HL-60/S4 treated with phorbol 12-myristate 13-acetate at 8.2 ng/mL for 4 days and 3 days (cell line): ENCODE data around the gene C12orf50.
"Not testable (repeated sequence)": the region's sequence is repeated elsewhere in the genome, so short reads cannot be mapped to it uniquely, and the experiment has no call there.

Experiments used
- in situ Hi-C: fragments of 300-500 bp; cut with MboI; formaldehyde crosslinking; loops from 2 replicates; pipeline ENCODE4 v1.15.0; 2022; ENCODE audit warnings: low sequenced_read_pairs

The C12orf50 gene, protein sequence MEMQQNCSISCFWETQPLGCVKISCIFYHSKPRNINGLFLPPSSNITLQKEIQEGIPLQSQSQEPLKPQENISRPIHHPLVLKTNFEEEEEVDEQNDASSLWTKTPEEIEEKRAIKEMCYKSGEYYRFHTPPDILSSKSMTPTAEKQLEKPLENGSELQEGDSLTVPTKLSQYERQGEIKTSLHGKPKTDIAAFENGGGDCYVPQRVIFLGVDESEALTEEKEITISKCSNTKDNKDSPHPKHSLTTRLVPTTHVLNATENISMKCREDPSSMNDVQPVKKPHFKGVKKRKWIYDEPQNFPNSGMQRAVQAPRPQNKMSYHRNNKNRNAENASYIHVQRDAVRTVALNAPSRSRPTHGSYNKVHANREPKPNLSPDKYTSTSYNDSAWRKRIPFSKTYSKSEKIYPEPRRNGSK

DNA sequence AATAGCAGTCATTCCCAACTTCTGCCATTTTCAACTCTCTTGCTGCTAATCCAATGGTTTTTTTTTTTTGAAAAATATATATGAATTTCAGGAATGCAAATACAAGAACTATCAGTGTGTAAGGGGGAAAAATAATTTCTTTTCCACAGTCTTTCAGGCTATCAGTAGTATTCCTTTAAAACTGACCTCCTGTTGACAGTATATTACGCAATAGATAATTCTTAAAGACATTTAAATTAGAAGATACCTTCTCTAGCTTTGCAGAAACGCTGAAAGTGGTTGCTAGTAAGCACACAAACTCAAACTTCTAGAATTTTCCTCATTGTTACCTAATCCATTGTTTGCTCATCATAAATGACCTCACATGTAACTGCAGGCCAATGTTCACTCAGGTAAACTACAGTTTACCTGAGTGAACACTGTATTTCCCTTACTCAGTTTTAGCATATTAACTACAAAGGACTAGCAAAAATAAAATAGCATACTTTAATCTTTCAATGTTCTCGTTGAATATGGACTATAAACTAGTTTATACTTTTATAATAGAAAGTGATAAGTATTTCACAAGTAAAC, at the start of gene C12orf50:
Gene C12orf50, minus strand, starts transcription at position 309 of the 573 bp plus-strand sequence. CDS start 2,439 bp downstream, outside the sequence.
- in situ Hi-C loops, result no loop called here

DNA sequence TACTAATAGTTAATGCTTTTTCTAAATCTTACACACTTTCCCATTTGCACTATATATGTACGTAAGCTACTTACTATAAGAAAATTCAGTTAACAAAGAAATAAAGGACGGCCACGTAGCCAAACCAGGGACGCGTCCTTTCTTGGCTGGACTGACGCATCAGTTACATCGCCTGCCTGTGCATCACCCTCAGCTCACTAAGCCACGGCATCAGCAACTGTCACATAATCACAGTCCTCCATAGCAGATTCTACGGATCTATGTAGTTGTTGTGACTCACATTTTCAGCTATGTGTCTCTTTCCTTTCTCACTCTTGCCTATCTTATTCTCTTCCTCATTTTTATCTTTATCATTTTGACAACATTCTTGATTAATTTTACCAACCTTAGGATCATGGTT, 38.1 kb upstream of the C12orf50 start:
- in situ Hi-C loops, result no loop called here

DNA sequence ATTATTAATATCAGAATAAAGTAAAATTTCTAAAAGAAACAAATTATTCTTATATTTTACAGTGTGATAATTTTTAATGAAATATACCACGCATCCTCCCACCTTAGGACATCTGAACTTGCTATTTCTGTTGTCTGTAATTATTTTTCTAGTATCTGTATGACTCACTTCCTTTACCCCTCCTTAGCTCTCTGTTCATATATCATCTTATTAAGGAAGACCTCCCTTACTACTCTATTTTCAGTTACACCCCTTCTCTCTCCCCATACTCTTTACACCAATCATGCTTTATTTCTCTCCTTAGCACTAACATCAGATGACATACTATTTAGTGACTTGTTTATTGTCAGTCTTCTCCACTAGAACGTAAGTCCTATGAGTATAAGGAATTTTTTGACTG, 34.2 kb upstream of the C12orf50 start:
- in situ Hi-C loops, result no loop called here

DNA sequence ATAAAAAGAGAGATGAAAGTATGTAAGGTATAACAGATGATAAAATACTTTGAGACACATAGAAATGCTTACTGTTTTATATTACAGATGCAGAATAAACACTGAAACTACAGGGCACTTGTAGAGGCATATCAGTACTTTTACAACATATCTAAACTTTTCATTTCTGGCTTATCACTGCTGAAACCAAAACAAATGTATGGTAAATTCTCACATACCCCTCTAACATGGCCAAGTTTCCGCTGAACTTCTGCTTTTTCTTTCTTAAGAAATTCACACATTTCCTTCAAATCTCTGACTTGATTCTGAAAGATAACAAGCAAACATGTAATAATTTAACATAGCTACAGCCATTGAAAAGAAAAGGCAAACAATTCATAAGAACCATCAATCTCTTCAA, 33.3 kb upstream of the C12orf50 start:
- in situ Hi-C loops, result no loop called here

DNA sequence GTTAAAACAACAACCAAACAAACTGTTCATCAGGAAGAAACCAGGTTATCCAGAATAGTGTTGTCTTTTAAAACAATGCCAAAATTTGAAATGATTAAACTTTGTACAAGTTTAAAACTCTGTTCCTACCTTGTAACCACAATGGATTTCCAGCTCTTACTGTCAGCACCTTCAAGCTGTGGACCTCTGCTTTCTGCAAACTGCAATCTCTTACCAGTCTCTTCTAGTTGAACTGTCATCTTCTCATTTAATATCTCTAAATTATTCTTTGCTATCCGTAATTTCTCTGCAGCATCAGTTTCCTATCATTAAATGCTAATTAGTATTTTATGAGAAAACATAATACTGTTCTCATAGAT, 29.5 kb upstream of the C12orf50 start:
- in situ Hi-C loops, result no loop called here

DNA sequence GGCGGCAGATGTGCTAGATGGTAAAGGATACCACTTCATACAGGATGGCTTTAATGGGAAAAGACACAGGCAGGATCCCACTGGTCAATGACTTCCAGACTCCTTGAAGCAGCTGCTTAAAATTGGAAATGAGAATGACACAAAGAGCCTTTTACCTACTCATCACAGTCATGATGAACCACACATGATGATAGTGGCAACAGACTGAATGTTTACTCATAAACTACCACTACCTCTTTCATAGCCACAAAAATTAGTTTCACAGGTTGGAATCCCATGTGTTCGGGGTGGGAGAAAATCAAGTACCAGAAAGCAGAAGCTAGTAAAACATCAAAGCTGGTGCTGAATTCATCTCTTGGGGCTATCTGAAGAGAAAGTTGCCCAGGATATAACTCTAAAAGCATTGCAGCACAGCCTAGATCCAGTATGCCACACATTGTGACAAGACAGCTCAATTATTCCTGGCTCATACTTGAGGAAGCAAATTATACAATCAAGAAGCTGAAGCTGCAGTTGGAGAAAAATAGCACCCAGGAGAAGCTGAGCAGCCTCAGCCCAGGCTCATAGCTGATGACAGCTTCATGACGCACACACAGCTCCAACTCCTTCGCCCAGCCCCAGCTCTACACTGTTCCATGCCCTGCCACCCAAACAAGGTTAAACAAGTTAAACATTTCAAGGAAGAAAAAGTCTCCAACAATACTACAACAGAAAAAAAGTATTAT, 29.0 kb upstream of the C12orf50 start:
- in situ Hi-C loops, result no loop called here

DNA sequence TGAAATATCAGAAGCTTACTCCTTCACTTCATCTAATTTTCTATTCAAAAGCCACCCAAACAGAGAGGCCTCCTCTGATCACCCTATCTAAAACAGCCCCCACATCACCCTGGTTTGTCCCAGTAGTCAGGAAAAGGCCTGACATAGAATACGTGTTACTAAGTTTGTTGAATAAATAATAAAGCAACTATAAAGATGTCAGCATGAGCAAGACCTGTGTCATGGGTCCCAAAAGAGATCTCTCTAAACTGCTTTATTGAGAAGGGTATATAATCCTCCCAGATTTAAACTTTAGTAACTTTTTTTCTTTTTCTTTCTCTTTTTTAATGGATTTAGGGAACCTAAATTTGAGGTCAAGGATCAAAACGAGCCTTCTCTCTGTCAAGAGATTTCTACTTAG, 27.4 kb upstream of the C12orf50 start:
- in situ Hi-C loops, result no loop called here

DNA sequence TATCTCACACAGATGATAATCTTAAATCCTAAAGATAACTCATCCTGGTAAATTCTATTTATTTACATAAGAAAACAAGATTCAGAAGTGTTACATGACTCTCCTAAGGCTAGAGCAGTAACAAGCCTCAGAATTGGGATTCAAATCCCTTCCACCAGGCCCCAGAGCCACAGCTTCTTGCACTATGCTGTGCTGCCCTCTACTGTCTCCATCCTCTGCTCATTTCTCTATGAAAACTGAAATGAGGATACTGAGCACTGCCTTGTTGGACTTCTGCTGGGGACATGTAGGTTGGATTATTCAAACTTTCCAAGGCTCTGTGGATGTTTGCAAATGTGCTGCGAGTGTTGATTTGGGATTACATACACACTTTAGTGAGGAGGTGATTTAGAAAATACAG, 23.5 kb upstream of the C12orf50 start:
- in situ Hi-C loops, result no loop called here

DNA sequence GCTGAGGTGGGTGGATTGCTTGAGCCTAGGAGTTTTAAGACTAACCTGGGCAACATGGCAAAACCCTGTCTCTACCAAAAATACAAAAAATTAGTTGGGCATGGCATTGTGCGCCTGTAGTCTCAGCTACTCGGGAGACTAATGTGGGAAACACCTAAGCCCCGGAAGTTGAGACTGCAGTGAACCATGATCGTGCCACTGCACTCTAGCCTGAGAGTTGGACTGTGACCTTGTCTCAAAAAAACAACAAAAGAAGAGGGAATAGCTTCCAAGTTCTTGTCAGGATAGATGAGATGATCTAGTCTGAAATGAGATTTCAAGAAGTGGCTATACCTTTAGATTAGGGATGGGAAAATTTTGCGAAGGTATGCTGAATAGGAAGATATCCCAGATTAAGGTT, 14.8 kb upstream of the C12orf50 start:
- in situ Hi-C loops, result no loop called here

DNA sequence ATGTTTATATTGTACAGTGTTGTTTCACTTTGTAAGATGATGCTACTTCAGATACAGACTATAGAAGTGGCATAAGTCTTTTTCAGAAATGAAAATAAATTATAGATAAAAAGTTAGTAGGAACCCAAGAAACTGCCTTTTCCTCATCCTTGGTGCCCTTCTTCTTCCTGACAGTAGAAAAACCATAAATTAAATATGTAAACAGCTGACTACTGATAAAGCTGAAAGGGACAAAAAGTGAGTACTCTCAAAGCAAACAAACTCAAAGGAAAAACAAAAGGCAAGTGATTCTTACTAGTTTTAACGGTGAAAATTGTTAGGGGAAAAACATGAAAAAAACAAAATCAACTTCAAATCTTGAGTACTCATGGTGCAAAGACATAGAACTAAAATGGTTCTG, 8.6 kb upstream of the C12orf50 start:
- in situ Hi-C loops, result no loop called here

DNA sequence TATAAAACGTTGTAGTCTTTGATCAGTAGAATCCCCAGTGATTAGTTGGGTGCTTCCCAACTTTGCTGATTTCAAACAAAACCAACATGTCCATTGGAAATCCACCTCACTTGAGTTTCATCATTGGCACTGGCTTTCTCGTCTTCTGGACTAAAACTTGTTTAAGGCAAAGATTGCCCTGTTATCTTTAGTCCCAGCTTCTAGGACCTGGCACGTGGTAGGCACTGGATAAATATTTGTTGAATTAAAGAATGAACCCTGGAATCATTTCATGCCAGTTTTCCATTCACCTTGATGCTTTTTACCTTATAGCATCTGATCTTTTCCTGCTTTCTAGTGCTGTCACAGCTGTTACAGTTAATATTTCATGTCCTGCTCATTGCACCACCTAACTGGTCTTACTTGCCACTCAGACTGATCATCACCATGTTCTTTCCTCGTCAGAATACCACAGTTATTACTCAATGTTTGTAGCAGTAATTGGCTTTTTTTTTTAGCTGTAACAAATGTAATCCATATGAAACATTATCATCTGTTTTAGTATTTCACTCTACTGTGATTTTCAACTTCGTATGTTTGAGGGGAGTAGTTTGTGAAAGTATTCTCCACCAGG, 7.3 kb upstream of the C12orf50 start:
- in situ Hi-C loops, result no loop called here

DNA sequence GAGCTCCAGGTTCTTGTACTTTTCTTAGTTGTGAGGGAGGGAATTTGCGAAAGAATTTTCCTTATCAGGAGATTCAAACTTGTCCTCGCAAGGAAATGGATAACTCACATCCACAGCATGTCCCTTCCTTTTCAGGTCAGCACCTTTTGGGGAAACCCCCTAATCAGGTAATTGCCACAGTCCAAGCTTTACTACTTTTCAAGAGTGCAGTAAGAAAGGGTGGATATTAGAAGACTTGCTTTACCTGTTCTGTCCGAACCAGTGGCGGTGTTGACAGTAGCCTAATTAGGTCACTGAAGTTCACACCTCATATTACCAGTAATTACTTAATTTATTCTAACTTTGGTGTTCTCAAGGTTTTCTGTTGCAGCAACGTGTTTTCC, 6.7 kb upstream of the C12orf50 start:
- in situ Hi-C loops, result no loop called here

DNA sequence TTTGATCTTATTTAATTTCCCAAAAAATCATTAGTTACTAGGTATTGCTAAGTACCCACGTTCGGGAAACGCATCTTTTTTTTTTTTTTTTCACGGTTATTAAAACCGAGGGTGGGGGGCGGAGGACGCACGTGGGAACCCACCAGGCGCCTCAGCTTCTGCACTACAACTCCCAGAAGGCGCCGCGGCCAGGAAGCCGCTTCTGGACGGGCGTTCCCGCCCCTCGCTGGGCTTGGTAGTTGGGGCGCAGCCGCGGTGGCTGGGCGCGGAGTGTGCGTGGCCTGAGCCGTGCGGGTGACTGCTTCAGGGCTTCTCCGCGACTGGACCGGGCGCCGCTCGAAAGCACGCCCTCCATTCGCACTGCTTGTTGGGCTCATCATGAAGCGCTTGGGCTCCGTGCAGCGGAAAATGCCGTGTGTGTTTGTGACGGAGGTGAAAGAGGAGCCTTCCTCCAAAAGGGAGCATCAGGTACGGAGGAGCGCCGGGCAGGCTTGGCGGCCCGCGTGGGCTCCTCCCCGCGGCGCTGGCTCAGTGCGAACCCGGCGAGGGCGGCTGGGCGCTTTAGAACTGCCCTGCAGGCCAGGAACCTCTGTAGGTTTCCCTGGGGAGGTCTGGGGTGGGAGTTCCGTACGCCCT, 6.2 kb upstream of the C12orf50 start:
- in situ Hi-C loops, result no loop called here

DNA sequence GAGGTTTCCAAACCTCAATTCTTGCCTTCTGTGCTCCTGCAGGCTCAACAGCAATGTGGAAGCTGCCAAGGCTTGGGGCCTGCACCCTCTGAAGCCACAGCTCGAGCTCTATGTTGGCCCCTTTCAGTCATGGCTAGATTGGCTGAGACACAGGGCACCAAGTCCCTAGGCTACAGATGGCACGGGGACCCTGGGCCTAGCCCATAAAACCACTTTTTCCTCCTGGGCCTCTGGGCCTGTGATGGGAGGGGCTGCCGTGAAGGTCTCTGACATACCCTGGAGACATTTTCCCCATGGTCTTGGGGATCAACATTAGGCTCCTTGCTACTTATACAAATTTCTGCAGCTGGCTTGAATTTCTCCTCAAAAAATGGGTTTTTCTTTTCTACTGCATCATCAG, 2.0 kb upstream of the C12orf50 start:
- in situ Hi-C loops, result not testable (repeated sequence)

DNA sequence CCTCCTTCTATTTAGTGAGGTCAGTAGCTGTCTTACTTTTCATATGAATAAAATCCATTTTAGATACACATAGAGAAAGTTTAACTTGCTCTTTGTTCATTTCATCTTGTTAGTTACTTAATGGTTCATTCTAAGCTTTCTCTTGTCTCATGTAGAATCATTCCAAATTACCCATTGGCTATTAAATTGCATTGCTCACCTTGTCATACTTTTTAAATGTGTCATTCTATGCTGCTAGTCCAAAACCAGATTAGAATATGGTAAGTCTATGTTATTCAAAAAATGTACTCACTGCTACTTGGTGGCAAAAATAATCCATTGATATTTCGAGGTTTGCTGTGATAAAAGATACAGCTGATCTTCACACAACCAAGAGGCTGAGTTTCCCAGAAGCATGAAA, 3.0 kb downstream of the C12orf50 start:
- in situ Hi-C loops, result no loop called here

DNA sequence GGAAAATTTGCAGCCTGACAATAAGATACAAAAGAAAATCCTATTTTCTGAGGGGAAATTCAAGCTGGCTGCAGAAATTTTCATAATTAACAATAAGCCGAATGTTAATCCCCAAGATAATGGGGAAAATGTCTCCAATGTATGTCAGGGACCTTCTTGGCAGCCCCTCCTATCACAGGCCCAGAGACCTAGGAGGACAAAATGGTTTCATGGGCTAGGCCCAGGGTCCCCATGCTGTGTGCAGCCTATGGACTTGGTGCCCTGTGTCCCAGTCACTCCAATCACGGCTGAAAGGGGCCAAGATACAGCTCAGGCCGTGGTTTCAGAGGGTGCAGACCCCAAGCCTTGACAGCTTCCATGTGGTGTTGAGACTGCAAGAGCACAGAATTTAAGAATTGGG, 11.2 kb downstream of the C12orf50 start:
- in situ Hi-C loops, result no loop called here

DNA sequence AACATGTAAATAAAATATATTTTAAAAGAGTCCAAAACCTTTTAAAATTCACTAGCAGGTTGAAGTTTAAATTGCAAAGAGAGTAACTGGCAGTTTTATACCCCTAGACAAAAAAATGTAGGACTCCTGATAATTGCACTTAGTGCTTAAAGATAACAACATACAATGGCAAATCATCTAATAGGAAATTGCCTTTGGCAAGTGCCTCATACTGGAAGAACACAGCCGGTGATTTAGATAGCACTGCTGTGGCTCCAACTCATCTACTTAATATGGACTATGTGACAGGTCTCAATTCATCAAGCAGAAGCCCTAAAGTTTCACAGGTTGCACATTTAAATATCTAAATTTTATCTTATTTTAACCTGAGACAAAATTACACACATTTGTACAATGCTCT, 13.4 kb downstream of the C12orf50 start:
- in situ Hi-C loops, result no loop called here

DNA sequence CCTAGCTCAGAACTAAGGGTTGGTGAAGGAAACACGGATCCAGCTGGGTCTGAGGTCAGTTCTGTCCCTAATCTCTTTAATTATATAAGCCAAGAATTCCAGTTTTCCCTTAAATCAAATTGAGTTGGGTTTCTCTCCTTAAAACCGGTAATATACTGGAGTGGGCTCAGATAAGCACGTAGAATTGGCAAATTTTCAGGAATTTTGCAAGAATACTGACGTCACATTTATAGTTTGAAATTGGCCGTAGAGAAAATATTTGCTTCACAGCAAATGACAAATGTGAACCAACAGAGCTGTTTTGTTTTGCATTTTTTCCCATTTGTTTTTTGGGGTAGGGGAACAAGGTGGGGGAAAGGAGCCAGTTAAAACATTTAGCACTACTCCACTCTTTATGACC, 17.4 kb downstream of the C12orf50 start:
- in situ Hi-C loops, result no loop called here

DNA sequence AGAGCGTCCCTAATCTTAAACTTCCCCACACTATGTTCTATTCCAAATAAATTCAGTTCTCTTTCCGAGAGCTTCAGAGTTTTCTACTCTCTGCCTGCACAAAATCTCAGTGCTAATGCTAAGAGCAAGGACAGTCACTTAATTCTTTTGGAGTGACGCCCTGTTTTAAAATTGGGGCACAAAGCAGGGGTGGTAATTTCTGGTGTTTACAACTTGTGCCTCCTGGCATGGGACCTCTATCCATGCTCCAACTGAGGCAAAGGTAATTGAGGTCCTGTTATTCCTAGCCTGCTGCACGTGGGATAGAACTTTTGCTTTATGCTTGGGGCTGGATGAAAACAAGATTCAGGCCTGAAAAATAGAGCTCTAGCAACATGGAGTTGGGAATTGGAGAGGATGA, 22.9 kb downstream of the C12orf50 start:
- in situ Hi-C loops, result no loop called here

DNA sequence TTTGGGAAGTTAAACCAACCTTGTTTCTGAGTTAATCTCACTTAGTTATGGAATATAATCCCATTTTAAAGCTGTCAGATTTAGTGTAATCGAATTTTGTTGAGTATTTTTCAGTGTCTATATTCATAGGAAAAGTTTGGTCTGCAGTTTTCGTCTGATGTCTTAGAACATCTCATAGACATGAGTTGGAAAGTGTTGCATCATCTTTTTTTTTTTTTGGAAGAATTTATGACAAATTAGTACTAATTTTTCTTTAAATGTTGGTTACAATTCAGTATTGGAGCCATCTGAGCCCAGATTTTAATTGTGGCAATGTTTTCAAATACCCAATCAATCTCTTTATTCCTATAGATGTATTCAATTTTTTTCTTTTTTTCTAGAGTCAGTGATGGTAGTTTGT, 27.9 kb downstream of the C12orf50 start:
- in situ Hi-C loops, result no loop called here

DNA sequence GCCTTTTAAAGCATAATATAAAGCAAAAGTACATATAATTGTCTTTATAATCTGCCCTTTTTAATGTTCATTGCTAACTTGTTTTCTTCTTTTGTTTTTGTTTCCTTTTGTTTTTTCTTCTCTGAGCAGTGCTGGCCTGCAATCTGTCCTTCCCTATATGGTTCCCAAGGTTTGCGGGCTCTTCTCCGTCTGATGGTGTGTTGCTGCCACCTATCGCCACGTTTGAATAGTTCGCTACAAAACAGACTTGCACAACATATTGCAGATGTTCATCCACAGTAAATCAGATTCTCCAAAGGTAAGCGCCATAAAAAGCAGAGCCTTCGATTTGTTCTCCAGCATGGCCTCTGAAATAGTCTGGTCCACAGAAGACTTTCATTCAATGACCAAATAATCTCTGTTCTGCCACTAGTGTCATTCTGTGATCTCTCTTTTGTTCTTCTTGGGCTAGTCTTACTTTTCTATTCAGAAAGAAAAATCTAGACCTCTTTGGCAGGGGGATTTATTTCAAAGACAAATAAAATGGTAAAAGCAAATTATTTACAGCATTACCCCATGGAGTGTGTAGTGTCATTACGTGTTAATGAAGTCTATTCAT, 33.5 kb downstream of the C12orf50 start:
- in situ Hi-C loops, result no loop called here
